AG09319 (cell line): Measurements from ENCODE around the gene ITPKB.

Experiments
- DNase-seq: peaks from one replicate; pipeline ENCODE4 v3.0.0-alpha.2; 2010; ENCODE audit warnings: low read depth; ENCODE audit errors: extremely low read depth
- CTCF ChIP-seq: IDR thresholded peaks from 2 replicates; pipeline ENCODE4 v1.5.1; 2011; ENCODE audit warnings: low read depth, mild to moderate bottlenecking, inconsistent platforms, low read length, moderate library complexity

ITPKB gene

DNA sequence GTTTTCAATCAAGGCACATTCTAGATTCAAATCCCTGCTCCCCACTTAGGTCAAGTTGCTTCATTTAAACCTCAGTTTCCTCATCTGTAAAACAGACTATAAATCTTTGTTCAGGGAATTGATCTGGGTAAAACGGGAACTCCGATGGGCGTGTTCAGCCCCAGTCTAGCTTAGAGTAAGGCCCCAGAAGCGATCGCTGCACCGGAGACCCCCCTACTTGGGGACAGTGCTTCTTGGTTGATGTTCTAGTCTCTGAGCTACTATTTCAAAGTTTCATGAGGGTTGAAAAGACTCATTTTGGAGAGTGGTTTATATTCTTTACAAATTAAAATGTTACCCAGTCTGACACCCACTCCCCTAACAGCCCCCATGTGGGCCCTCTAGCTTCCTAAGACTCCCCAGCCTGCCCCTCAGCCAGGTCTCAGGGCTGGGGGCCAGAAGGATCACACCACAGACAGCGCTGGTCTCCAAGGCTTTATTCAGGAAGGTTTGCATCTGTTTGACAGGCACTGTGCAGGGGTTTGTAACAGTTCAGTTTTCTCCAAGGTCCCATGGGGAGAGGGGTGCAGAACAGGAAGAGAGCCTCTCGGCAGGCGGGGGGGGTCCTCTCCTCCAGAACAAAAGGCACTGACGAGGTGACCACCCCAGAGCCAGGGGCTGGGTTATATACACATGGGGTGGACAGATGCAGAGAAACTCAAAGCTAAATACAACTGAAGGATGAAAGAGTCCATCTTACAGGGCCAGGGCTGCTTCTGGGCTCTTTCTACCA is 107.7 kb downstream of the ITPKB start:
- TF ChIP-seq CTCF, result no peak
- DNase-seq, result no peak

DNA sequence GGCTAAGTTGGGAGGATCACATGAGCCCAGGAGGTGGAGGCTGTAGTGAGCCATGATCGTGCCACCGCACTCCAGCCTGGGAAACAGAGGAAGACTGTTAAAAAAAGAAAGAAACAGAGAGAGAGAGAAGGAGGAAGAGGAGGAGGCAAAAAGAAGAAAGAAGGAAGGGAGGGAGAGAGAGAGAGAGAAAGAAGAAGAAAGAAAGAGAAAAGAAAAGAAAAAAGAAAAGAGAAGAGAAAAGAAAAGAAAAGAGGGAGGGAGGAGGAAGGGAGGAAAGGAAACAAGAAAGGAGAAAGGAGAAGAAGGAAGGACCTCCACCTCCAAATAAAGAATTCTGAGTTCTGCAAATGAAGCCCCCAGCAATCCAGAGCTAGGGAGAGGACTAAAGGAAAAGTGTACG is 108.5 kb downstream of the ITPKB start:
- DNase-seq, result no peak
- no peak for TF ChIP-seq CTCF

DNA sequence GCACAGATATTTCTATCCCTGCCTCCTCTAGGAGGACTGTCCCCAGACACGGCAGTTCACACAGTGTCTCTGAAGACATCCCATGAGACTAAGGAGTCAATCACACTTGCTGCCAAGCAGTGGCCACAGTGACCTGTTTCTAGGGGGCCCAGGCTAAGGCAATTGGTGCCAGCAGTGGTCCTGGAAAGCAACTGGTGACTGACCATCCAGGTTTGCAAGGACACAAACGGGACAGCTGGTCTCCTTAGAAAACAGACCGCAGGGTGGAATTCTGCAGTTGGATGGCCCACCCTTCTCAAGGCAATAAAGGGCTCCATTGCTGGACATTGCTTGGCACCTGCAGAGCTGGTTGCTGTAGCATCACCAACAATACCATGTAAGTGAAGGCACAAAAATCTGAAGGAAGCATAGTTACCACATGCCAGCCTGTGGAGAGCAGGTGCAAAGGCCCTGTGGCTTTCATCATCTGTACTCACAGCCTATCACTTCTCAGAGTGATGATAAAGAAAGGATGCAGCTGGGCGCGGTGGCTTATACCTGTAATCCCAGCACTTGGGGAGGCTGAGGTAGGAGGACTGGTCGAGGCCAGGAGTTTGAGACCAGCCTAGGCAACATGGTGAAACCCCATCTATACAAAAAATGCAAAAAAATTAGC is 109.1 kb downstream of the ITPKB start:
- no peak for DNase-seq
- no peak for TF ChIP-seq CTCF

DNA sequence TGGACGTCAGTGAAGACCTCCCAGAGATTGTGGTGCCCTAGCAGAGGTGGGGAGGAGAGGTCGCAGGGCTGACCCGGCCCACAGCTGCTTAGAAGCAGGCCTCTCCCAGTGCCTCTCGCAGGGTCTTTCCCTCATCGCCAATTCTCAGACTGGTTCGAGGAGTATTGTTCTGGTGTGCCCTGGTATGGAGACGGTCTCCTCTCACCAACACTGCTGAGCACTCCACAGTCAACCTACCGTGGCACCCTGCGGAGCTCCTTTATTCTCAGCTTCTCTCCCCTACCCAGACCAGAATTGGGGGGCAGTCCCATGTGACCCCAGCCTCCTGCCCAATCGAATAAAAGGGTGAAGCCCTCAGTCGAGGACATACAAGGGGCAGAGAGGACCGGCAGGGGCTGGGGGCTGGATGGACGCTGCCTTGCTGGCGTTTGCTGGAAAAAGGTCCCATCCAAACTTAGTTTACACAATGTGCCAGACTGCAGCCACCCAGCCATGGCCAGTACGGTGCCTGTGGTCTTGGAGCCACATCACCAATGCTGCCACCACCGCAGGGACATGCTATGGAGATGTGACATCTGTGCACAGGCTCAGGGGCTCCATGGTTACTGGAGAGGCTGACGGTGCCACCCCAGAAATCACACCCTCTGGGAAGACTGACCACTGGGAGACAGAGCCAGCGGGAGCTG is 109.7 kb downstream of the ITPKB start:
- TF ChIP-seq CTCF, result no peak
- DNase-seq, result no peak

DNA sequence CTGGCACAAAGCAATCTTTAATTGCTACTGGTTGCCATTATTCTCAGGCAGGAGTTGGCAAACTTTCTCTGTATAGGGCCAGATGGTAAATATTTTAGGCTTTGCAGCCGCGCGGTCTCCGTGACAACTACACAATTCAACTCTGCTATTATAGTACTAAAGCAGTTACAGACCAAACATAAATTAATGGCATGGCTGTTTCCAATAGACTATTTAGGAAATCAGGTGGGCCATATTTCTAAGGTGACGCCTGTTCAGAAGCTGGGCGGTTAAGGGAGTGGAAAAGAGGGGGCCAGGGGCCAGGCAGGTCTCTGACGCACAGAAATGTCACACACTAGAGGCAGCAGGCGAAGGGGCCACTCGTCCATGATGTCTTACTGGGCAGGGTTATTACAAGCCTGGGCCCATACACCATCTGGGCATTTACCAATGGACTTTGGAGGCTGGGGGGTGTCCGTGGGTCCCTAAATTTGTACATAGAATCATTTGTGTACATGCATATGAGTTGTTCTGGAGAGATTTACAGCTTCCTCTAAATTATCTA is 110.4 kb downstream of the ITPKB start:
- TF ChIP-seq CTCF, result no peak
- no peak for DNase-seq

DNA sequence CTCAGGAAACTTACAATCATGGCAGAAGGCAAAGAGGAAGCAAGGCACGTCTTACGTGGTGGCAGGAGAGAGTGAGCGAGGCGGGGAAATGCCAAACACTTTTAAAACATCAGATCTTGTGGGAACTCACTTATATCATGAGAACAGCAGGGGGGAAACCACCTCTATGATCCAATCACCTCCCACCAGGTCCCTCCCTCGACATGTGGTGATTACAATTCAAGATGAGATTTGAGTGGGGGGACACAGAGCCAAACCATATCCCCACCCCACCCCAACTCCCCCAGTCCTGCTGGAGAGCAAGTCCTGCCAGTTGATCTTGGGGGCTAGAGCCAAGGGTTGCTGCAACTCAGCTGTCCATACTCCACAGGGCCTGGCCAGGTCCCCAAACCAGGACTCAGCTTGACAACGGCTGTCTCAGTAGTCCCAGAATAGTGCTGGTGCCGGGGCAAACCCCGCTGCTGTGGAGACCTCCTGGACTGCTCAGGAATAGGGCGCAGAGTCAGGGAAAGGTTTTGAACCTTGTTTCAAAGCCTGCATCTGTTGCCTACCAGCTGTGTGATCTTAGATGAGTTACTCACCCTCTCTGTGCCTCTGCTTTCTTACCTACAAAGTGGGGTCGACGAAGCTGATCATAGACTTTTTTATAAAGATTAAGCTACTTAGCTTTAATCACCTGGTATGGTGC is 111.0 kb downstream of the ITPKB start:
- DNase-seq, result no peak
- TF ChIP-seq CTCF, result no peak
